Activated naive CD4-positive, alpha-beta T cell treated with anti-CD3 and anti-CD28 coated beads, Interleukin-2, amount 50 U/mL, for 72 hours (primary cell): ENCODE measurements around the gene THSD4. TPM values are rescaled to one million over a fixed set of nuclear protein-coding genes. Genes with fewer than 3 reads are reported as not detected.
"Not testable (repeated sequence)": the region's sequence is repeated elsewhere in the genome, so short reads cannot be mapped to it uniquely, and the experiment has no call there.

Experiments used
- ATAC-seq, 2 donors: fragments of 150-1000 bp; cut with Tn5 transposase; 2 replicates each; pipeline ENCODE4 v1.10.0; 2021; ENCODE audit warnings: mild to moderate bottlenecking in 2 of 2, moderate library complexity in 2 of 2
- DNase-seq, 2 donors: peaks; one replicate each; pipeline ENCODE4 v3.0.0; 2021 to 2022; ENCODE audit warnings: low spot score in 2 of 2
- H3K27ac Mint-ChIP-seq, 2 donors: one replicate each; pipeline ENCODE4 v1.8.0; 2022; ENCODE audit warnings: mild to moderate bottlenecking in 2 of 2, mixed read lengths in 2 of 2
- H3K36me3 Mint-ChIP-seq, 2 donors: one replicate each; pipeline ENCODE4 v1.8.0; 2022; ENCODE audit warnings: mixed read lengths in 2 of 2
- H3K9me3 Mint-ChIP-seq, 2 donors: one replicate each; pipeline ENCODE4 v1.8.0; 2022; ENCODE audit warnings: mixed read lengths in 2 of 2
- total RNA-seq, 2 donors: library from RNA; stranded (reverse); gene quantifications; one replicate each; pipeline ENCODE4 v1.2.3, GENCODE V29; 2022

THSD4 gene
- total RNA-seq, 2 donors from 2014 or later, result not detected

DNA sequence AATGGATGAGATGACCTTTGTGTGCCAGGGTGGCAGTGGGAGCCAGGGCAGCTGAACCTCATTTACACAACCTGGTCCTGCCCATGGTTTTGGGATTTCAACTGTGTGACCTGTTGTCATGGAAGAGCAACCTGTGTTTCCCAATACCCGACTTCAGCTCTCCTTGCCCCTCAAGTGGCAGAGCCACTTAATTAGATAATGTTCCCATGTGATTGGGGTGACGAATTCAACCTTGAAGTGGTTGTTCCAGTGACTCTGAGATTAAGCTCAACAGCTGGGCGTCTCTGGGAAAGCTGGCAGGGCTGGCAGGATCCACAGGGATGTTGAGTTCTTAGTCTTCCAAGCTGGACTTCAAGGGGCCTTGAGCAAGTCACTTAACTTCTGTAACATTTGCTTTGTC, 71.0 kb downstream of the THSD4 start:
- H3K27ac Mint-ChIP-seq, result no peak overlapping the region
- DNase-seq (no peak), ATAC-seq (no peak)
- H3K9me3 Mint-ChIP-seq, result peaks cover 0 to 4% of the 10 kb centered on the region in 2 donors
- no peaks in the 10 kb centered on the region for H3K36me3 Mint-ChIP-seq

DNA sequence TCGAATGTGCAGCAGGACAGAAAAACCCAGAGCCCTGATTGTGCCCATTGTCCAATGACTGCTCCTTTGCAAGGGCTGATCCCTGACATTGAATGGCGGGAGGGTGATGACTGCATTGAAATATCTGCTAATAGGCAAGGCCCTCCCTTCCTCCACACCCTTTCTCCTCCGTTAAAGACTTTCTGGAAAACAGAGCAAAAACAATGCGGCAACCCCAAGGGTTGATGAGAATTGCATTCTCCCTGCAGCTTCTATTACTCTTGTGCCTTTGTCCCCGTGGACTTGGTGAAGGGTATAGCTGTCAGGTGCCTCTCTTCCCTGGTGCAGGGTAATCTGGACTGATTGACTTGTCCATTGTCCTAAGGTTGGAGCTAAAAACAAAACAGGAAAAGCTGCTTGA, 71.8 kb downstream of the THSD4 start:
- ATAC-seq (no peak), DNase-seq (no peak)
- H3K36me3 Mint-ChIP-seq, result no peaks in the 10 kb centered on the region
- no peak overlapping the region for H3K27ac Mint-ChIP-seq
- H3K9me3 Mint-ChIP-seq, result peaks cover 0 to 4% of the 10 kb centered on the region in 2 donors

DNA sequence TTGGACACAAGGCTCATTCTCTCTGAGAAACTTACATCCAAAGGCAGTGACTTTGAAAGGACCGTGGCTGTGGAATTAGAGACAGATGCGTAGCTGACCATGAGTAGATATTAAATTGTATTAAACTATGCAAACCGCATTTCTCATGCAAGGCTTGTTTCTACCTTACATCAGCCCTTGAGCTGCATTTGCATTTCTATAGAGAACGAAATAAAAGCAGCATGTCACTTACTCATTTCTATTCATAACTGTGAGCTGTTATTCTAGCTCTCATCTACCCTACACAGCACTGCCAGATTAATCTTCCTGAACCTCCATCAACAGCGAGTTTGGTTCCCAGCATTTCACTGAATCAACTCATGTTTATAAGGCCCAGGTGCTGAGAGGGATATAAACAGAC, 72.3 kb downstream of the THSD4 start:
- ATAC-seq (no peak), DNase-seq (no peak)
- peaks cover 0 to 4% of the 10 kb centered on the region in 2 donors for H3K9me3 Mint-ChIP-seq
- no peaks in the 10 kb centered on the region for H3K36me3 Mint-ChIP-seq
- no peak overlapping the region for H3K27ac Mint-ChIP-seq

DNA sequence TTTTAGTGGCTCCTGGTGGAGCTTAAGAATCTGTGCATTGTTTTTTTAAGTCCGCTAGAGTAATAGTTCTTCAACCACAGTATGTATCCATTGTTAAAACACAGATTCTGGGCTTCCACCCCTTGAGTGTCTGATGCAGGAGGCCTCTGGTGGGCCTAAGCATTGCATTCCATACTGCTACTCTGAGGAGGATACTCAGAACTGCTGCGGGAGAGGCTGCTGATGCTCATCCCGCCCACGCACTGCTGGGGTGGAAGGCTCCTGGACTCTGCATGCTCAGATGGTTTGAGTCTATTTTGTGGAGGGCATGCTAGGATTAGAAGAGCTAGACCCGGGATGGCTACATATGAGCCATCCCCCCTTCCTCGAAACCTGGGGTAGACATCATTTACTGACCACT, 74.4 kb downstream of the THSD4 start:
- no peak overlapping the region for H3K27ac Mint-ChIP-seq
- H3K36me3 Mint-ChIP-seq, result no peaks in the 10 kb centered on the region
- ATAC-seq, result no peak
- H3K9me3 Mint-ChIP-seq, result peaks cover 0 to 3% of the 10 kb centered on the region in 2 donors
- no peak for DNase-seq

DNA sequence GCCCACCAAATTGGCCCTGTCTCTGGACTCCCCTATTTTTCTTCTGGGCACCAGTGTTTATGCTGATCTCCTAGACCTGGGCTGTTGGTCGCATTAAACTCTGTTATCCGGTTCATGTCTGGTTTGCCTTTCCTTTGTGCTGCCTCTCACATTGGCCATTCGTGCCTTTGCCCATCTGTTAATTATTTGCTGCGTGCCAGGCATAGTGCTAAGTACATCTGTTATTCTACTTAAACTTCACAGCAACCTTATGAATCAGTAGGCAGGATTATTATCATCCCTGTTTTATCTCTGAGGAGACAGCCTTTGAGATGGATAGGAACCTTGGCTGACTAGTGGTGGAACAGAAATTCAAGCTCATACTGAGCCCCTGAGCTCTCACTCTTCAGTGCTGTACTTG, 76.0 kb downstream of the THSD4 start:
- H3K9me3 Mint-ChIP-seq, result no peaks in the 10 kb centered on the region
- ATAC-seq (no peak), DNase-seq (no peak)
- H3K36me3 Mint-ChIP-seq, result no peaks in the 10 kb centered on the region
- no peak overlapping the region for H3K27ac Mint-ChIP-seq

DNA sequence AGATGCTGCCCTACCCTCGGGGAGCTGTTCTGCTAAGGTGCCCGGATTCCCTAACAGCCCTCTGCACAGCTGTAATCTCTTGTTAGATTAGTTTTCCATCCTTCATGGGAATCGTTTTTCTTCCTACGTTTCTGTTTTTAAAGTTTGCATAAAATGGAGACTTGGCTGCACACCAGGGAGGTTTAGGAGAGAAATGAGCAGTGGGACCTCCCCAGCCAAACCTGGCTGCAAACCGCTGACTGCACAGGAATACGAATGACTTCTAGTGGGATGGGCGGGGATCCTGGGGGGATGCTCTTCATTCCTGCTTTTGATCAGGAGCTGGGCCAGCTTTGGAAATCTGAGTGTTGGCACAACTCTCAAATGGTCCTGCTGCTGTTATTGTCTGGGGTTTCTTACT, 77.5 kb downstream of the THSD4 start:
- ATAC-seq, result no peak
- Mint-ChIP-seq H3K9me3 (no peaks in the 10 kb centered on the region), H3K36me3 (no peaks in the 10 kb centered on the region), H3K27ac (no peak overlapping the region)
- no peak for DNase-seq

GRCh38 chr15:71194286-71194685, 79.0 kb downstream of the THSD4 start:
- DNase-seq (no peak), ATAC-seq (no peak)
- Mint-ChIP-seq H3K9me3 (no peaks in the 10 kb centered on the region), H3K27ac (no peak overlapping the region), H3K36me3 (no peaks in the 10 kb centered on the region)

GRCh38 chr15:71195242-71195641, 80.0 kb downstream of the THSD4 start:
- ATAC-seq, result no peak
- Mint-ChIP-seq H3K9me3 (no peaks in the 10 kb centered on the region), H3K36me3 (no peaks in the 10 kb centered on the region), H3K27ac (no peak overlapping the region)
- no peak for DNase-seq

DNA sequence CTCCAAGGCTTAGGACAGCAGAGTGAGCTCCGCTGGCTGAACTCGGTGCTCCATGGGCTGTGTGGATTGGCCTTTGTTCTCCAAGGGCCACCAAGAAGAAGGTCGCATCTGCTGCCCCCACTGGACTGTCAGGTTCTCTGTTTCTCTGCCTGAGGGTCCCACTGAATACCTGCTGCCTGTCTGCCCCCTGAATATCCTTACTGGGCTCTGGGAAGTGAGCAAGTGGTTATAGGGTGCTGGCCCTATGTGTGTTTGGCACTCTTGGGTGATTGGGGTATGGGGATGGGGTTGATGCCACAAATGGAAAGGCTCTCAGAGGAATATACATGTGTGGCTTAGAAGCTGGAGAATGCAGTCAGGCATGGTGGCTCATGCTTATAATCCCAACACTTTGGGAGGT, 82.3 kb downstream of the THSD4 start:
- ATAC-seq (no peak), DNase-seq (no peak)
- Mint-ChIP-seq H3K27ac (no peak overlapping the region), H3K36me3 (no peaks in the 10 kb centered on the region), H3K9me3 (no peaks in the 10 kb centered on the region)

GRCh38 chr15:71198846-71199245, 83.6 kb downstream of the THSD4 start:
- no peak overlapping the region for H3K27ac Mint-ChIP-seq
- DNase-seq, result no peak
- H3K9me3 Mint-ChIP-seq, result no peaks in the 10 kb centered on the region
- ATAC-seq, result no peak
- no peaks in the 10 kb centered on the region for H3K36me3 Mint-ChIP-seq

- no peaks in the 10 kb centered on the region for H3K36me3 Mint-ChIP-seq
- no peak for DNase-seq
Measured at GRCh38 chr15:71199384-71200351, 84.4 kb downstream of the THSD4 start.

DNA sequence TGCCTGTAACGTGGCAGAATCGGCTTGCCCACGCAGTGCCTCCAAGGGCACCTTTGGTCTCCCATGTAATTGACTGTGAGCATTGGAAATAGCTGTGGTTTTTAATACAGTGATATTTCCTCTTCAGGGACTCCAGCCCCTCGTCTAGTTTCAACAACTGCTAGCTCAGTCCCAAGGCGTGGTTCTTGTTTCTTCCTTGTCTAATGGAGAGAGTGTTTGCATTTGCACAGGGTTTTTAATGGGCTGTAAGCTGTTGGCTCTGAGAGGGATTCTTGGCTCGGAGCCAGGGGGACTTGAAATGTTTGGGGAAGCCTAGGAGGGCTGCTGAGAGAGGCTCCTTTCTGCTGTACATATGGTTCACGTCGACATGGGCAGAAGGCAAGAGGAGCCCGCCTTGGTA, 86.2 kb downstream of the THSD4 start:
- DNase-seq (no peak), ATAC-seq (no peak)
- no peaks in the 10 kb centered on the region for H3K9me3 Mint-ChIP-seq
- no peak overlapping the region for H3K27ac Mint-ChIP-seq
- H3K36me3 Mint-ChIP-seq, result no peaks in the 10 kb centered on the region

More at GRCh38 chr15:71199384-71200351, 84.4 kb downstream of the THSD4 start:
- Mint-ChIP-seq H3K9me3 (no peaks in the 10 kb centered on the region), H3K27ac (no peak overlapping the region)
- ATAC-seq, result no peak

DNA sequence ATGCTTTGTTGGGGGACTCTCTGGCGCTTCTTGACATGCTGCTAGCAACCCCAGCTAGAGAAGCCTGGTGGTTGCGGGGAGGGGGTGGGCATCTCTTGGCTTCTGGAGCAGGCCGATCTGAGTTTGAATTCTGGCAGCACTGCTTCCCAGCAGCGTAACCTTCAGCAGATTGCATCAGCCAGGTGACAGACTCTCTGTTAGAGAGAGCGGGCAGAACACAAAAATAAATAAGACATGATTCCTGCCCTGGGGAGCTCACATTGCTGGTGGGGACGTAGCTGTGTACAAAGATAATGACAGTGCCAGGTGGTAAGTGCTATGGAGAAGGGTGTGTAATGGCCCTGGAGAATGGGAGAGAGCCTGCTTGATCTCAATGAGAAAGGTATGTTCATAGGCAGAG, 87.4 kb downstream of the THSD4 start:
- H3K27ac Mint-ChIP-seq, result no peak overlapping the region
- no peaks in the 10 kb centered on the region for H3K36me3 Mint-ChIP-seq
- ATAC-seq (no peak), DNase-seq (no peak)
- no peaks in the 10 kb centered on the region for H3K9me3 Mint-ChIP-seq

- H3K9me3 Mint-ChIP-seq, result no peaks in the 10 kb centered on the region
- ATAC-seq, result no peak
- DNase-seq, result no peak
- no peak overlapping the region for H3K27ac Mint-ChIP-seq
- H3K36me3 Mint-ChIP-seq, result no peaks in the 10 kb centered on the region
Measured at GRCh38 chr15:71203586-71204474, 88.6 kb downstream of the THSD4 start.

- no peak for ATAC-seq
- Mint-ChIP-seq H3K27ac (no peak overlapping the region), H3K9me3 (no peaks in the 10 kb centered on the region), H3K36me3 (no peaks in the 10 kb centered on the region)
- DNase-seq, result no peak
Measured at GRCh38 chr15:71207141-71207540, 91.9 kb downstream of the THSD4 start.

DNA sequence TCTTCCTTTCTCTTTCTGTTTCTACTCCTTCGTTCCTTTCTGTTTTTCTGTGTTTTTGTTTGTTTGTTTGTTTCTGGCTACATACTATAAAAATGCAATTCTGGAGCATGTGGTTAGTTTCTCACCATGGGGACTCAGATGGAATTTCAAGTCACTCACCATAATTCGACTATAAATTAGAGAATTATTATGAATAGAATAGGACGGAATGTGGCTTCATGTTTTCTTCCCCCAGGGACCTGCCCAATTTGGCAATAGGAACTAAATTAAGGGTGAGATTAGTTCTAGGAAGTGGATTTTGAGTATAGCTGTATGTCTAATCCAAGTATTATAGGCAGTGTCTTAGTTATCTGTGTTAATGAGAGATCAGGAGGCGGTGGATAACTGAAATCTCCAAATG, 96.9 kb downstream of the THSD4 start:
- no peak overlapping the region for H3K27ac Mint-ChIP-seq
- no peak for DNase-seq
- no peak for ATAC-seq
- H3K9me3 Mint-ChIP-seq, result no peaks in the 10 kb centered on the region
- peaks cover 0 to 5% of the 10 kb centered on the region in 2 donors for H3K36me3 Mint-ChIP-seq

GRCh38 chr15:71213943-71214342, 98.7 kb downstream of the THSD4 start:
- not testable (repeated sequence) for DNase-seq, ATAC-seq, H3K9me3 Mint-ChIP-seq, H3K36me3 Mint-ChIP-seq, H3K27ac Mint-ChIP-seq
